Mesothelial cell of epicardium (in vitro differentiated cells): ENCODE results near the gene NAA38. TPM values are rescaled to one million over a fixed set of nuclear protein-coding genes. Genes with fewer than 3 reads are reported as not detected.
A peak's percentile ranks its signal among the peaks of the same experiment; 100 is the strongest.

Source experiments
- DNase-seq, 2 experiments: peaks; one replicate each; pipeline ENCODE4 v3.0.0; 2021; ENCODE audit warnings: low spot score in 2 of 2; ENCODE audit not compliant: unreplicated experiment in 2 of 2
- H3K27ac Mint-ChIP-seq: 2 replicates; pipeline ENCODE4 v1.8.0; 2021; ENCODE audit warnings: mixed read lengths
- H3K27me3 Mint-ChIP-seq: 2 replicates; pipeline ENCODE4 v1.8.0; 2021; ENCODE audit warnings: low read depth, mixed read lengths
- H3K36me3 Mint-ChIP-seq: 2 replicates; pipeline ENCODE4 v1.8.0; 2021; ENCODE audit warnings: mixed read lengths
- H3K4me1 Mint-ChIP-seq: 2 replicates; pipeline ENCODE4 v1.8.0; 2021; ENCODE audit warnings: mixed read lengths
- H3K4me3 Mint-ChIP-seq: 2 replicates; pipeline ENCODE4 v1.8.0; 2021; ENCODE audit warnings: mild to moderate bottlenecking, moderate library complexity, mixed read lengths
- H3K9me3 Mint-ChIP-seq: 2 replicates; pipeline ENCODE4 v1.8.0; 2021; ENCODE audit warnings: mixed read lengths
- CTCF ChIP-seq: fragments of 200-600 bp; sonication (generic); IDR thresholded peaks from one replicate; pipeline ENCODE4 v1.5.0; 2021; ENCODE audit warnings: antibody characterized with exemption; ENCODE audit not compliant: unreplicated experiment
- total RNA-seq: library from RNA; stranded (reverse); gene quantifications from 3 replicates; pipeline ENCODE4 v1.2.1, GENCODE V29; 2021

NAA38 gene
- total RNA-seq, 1 donor from 2014 or later: 67.2 TPM

DNA sequence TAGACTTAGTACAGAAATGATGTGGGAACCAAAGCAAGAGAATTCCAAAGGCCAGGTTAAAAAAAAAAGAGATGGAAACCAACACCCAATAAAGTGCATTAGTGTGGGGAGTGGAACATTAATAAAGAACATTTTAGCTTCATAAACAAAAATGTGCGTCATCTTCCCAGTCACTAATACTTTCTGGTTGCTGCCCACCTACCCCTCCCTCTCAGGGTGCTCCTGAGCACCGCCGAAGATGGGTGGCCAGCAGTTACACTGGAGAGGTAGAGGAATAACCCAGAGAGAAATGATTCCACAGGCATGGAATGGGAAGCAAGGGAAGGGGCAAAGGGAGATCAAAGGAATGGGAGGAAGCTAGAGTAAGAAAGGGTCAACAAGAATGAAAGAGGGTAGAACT, 25.3 kb upstream of the NAA38 start:
- Mint-ChIP-seq H3K4me1 (peaks cover 6% of the 10 kb centered on the region), H3K27me3 (no peaks in the 10 kb centered on the region), H3K9me3 (no peaks in the 10 kb centered on the region), H3K4me3 (no peak overlapping the region), H3K36me3 (no peaks in the 10 kb centered on the region), H3K27ac (no peak overlapping the region)
- DNase-seq: no peak
- TF ChIP-seq CTCF: no peak

GRCh38 chr17:7882068-7882467, 24.7 kb upstream of the NAA38 start:
- no peaks in the 10 kb centered on the region for H3K36me3 Mint-ChIP-seq
- H3K27me3 Mint-ChIP-seq: no peaks in the 10 kb centered on the region
- peaks cover 6% of the 10 kb centered on the region for H3K4me1 Mint-ChIP-seq
- H3K4me3 Mint-ChIP-seq: no peak overlapping the region
- DNase-seq: no peak
- no peak overlapping the region for H3K27ac Mint-ChIP-seq
- H3K9me3 Mint-ChIP-seq: no peaks in the 10 kb centered on the region
- TF ChIP-seq CTCF: no peak

DNA sequence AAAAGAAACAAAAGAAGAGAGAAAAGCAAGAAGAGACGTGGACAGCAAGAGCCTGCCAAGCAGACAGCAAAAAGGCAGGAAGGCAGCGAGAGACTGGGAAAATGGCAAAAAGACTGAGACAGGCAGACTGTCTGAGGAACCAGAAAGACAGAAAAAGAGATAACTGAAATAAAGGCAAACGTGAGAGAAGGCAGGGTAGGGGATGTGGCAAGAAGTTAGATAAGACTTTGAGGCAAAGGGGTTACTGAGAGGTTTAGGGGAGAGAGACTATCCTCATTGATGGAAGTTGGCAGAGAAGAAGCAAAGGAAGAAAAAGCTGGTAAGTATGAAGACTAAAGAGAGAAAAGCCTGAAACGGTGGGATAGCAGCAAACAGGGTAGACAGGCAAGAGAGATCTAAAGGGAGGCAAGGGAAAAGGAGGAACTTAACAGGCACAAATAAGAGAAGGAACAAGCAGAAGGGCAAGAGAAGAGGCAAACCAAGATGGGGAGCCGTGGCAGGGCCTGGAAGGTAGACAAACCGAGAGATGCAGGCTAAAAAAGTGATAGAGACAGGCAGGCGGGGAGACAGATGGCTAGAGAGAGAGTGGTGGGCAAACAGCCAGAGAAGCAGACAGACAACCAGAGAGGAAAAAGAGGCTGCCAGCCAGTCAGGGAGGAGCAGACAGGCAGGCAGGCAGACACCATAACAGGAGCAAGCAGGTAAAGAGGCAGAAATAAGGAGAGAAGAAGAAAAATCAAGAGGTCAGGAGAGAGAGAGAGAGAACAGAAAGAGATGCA, 24.1 kb upstream of the NAA38 start:
- H3K27ac Mint-ChIP-seq: no peak overlapping the region
- DNase-seq: peak in 1 of 2 experiments; percentile 14
- no peaks in the 10 kb centered on the region for H3K9me3 Mint-ChIP-seq
- H3K4me1 Mint-ChIP-seq: peaks cover 3% of the 10 kb centered on the region
- H3K36me3 Mint-ChIP-seq: peaks cover 2% of the 10 kb centered on the region
- no peaks in the 10 kb centered on the region for H3K27me3 Mint-ChIP-seq
- no peak overlapping the region for H3K4me3 Mint-ChIP-seq
- no peak for TF ChIP-seq CTCF

DNA sequence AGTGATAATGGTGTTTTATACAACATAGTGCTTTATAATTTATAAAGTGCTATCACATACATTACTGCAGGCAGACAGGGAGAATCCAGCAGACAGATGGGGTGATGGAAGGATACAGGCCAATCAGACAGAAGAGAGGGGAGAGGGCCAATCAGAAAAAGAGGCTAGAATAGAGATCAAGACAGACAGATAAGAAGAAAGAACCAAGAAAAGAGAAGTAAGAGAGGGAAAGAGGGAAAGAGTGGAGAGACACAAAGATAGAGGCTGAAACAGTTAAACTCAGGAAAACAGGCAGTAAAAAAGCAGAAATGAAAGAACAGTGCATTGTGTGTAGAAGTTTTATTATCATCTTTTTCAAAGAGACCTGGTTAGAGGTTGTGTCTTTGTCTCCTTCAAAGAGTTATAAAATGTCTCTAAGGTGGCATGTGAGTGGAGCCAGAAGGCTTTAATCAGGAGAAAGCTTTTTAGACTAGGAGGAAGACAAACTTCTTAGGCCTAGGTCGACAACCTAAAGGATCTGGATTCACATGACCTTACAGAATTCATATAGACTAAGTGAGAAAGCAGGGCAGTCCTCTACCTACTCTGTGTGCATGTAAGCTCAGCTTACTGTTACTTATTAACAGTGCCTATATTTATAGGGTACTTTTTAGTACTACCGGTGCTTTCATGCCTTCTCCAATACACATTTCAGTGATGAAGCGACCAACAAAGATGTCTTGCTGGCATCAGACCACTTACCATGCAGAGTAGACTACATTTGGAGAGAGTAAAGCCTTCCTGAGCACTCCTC, 22.9 kb upstream of the NAA38 start:
- no peak for TF ChIP-seq CTCF

DNA sequence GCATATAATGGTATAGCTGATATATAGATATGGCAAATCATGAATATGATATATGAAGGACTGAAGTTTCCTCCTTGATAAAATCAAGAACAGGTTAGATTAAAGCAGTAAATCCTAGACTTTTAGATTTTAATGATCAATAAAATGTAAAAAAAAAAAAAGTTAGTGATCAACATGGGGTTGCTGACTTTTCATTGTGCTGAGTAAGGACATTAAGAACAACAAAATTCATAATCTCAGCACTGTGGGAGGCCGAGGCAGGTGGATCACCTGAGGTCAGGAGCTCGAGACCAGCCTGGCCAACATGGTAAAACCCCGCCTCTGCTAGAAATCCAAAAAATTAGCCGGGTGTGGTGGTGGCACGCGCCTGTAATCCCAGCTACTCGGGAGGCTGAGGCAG, 20.9 kb upstream of the NAA38 start:
- no peaks in the 10 kb centered on the region for H3K27me3 Mint-ChIP-seq
- no peak for DNase-seq
- no peaks in the 10 kb centered on the region for H3K9me3 Mint-ChIP-seq
- H3K4me1 Mint-ChIP-seq: peaks cover 7% of the 10 kb centered on the region
- no peak overlapping the region for H3K4me3 Mint-ChIP-seq
- peaks cover 19% of the 10 kb centered on the region for H3K36me3 Mint-ChIP-seq
- no peak for TF ChIP-seq CTCF
- no peak overlapping the region for H3K27ac Mint-ChIP-seq

More for the DNA sequence above, 22.9 kb upstream of the NAA38 start:
- no peak for DNase-seq
- Mint-ChIP-seq H3K27me3 (no peaks in the 10 kb centered on the region), H3K4me3 (no peak overlapping the region), H3K36me3 (peaks cover 12% of the 10 kb centered on the region), H3K4me1 (no peaks in the 10 kb centered on the region), H3K27ac (no peak overlapping the region), H3K9me3 (no peaks in the 10 kb centered on the region)
